Ureter (tissue), 1 donor: ENCODE measurements around the gene OSCP1. TPM values are rescaled to one million over a fixed set of nuclear protein-coding genes. Genes with fewer than 3 reads are reported as not detected.

Experiments
- DNase-seq: peaks from one replicate; pipeline ENCODE4 v3.0.0-alpha.2; 2020; ENCODE audit warnings: low spot score
- total RNA-seq: library from RNA; stranded (reverse); gene quantifications from one replicate; pipeline ENCODE4 v1.2.4, GENCODE V29; 2023
- donor health status: DM: yes; HTN: yes; CAD: no.

The OSCP1 gene
- total RNA-seq, 1 donor from 2014 or later: 13.4 TPM

DNA sequence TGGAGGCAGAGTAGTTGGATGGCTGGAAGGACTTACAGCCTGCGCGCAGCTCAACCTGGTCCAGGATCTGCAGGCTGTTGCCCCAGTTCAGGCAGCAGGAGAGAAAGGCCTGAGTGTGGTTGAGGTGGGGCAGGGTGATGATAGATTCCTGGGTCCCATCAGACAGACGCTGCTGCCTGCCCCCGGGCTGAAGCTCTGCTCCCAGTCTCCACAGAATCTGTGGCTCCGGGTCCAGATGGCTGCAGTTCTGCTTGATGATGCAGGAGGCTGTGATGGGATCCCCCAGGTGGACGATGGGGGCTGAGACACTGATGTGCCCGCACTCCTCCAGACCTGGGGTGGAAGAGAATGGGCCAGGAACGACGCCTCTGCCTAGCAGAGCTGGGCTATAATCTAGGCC is 25.1 kb upstream of the OSCP1 start:
- DNase-seq: no peak

DNA sequence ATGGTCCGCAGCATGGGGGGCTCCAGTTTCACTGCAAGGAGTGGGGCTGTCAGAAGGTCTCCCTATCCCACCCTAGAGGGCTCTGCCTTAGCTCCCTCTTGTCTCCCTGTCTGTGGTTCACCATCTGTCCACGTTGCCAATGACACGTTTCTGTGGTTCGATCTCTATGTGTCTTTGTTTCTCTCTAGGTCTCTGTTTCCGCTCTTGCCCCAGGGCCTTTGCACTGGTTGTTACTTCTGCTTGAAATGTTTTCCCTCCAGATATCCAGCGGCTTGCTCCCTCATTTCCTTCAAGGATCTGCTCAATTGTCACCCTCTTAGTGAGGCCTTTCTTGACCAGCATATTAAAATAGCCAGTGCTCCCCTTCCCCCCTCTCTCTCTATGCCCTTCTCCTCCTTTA is 22.4 kb upstream of the OSCP1 start:
- DNase-seq: no peak

DNA sequence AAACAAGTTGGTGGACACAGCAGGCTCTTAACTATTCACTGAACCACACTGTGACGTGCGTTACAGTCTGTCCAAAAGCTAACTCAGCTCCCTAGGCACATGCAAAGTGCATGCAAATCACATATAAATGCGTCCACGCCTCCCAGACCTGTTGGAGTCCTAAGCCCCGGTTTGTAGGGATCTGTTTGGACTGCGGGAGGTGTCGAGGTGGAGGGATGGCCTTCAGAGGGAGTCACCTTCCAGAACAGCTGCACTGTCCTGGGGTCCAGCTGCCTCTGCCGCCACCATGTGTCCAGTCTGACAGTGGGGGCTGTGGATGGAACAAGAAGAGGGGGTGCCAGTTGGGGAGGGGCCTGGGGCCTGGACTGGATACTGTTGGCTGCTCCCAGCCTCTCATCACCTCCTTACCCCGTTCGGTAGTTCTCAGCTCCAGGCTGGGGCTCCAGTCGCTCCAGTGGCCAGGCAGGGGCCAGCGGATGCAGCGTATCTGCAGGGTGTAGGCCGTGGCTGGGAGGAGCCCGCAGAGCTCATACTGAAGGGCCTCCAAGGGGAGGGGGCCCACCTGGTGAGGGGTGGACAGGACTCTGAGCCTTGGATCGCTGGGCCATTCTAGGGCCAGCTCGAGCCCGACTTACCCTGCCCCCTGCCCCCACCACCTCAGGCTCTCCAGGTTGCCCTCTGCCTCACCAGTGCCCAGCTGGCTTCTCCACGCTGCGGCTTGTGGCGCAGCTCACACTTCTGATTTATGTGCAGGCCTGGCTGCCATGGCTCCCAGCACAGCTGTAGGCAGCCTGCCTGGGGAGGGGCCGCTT is 21.8 kb upstream of the OSCP1 start:
- DNase-seq: no peak

DNA sequence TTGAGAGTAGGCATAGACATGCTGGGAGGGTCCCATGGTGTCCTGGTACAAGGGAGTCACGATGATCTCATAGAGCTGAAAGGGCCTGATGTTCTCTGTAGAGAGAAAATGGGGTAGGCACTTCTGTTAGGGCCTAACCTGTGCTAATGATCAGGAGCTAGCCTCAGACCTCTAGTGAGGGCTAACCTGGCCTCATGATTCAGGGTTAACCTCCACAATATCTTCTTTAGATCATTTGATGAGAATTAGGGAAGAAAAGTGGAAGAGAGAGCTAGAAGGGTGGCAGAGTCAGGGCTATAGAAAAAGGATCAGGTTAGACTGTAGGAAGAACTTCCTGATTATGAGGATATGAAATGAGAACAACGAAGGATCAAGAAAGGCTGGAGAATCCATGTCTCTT is 18.9 kb upstream of the OSCP1 start:
- DNase-seq: no peak

DNA sequence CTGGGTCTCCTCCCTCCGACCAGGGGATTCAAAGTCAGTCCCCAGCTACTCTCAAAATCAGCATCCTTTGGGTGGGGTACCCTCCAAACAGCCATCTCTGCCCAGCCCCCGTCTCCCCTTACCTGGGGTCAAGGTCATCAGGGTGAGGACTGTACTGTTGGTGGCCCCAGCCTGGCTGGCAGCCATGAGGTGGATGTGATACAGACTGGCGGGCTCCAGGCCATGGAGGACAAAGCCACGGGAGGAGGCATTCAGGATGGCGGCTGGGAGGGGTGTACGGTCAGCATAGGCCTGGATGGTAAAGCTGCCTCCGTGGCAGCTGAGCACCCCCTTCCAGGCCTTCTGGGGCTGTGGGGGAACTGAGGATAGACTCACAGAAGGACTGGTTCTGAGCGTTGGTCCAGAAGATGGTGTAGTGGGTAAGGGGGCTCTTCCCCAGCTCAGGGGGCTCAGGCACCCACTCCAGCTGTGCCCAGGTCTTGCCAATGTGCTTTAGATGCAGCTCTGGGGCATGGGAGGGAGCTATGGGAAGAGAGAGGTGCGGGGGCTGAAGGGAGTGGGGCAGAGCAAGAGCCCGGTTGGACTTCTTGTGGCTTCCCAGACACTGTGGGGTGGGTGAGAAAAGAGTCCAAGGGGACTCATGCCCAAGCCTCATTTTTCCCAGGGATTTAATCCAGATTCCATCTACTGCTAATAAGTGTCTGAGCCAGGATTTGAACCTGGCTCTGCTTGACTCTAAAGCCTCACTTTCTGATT is 17.6 kb upstream of the OSCP1 start:
- DNase-seq: no peak

DNA sequence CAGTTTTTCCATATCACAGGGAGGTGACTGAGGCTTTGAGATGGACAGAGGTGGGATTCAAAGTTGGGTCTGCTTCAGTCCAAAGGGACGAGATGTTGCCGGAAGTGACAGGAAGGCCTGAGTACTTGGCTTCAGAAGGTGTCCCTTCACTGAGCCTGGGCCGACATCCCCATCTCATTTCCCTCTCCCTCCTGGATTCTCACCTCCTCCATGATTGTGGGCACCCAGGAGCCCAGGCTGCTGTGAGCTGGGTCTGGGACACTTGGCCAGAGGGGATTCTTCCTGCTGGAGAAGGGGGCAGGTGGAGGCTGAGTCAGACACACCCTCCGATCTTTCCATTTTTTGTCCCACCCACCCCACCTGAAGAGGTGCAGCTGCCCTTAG is 16.8 kb upstream of the OSCP1 start:
- no peak for DNase-seq

DNA sequence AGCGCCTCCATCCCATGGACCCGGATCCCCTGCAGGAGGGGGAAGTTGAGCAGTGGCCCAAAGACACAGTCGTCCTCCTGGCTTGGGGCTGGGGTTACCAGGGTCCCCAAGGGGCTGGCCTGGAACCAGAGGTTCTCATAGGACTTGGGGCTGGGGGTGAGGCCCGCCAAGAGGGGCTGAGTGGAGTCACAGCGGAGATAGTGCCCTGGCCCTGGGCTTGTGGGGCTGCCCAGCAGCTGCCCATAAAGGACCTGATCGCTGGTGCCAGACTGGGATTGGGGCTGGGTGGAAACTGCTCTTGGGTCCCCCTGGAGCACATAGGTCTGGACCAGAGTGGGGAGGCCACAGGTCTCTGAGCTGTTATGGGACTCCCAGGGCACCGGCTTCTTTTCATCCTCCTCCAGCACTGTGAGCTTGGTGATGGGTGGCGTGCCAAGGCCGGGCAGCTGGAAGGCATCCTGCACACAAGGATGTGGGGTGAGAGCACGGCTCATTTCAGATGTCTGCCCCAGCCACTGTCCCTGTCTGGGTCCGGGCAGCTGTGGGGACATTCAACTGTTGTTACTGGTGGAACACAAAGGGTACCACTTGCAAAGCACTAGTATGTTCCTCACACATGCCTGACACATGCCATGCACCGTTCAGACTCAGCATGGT is 16.2 kb upstream of the OSCP1 start:
- no peak for DNase-seq

DNA sequence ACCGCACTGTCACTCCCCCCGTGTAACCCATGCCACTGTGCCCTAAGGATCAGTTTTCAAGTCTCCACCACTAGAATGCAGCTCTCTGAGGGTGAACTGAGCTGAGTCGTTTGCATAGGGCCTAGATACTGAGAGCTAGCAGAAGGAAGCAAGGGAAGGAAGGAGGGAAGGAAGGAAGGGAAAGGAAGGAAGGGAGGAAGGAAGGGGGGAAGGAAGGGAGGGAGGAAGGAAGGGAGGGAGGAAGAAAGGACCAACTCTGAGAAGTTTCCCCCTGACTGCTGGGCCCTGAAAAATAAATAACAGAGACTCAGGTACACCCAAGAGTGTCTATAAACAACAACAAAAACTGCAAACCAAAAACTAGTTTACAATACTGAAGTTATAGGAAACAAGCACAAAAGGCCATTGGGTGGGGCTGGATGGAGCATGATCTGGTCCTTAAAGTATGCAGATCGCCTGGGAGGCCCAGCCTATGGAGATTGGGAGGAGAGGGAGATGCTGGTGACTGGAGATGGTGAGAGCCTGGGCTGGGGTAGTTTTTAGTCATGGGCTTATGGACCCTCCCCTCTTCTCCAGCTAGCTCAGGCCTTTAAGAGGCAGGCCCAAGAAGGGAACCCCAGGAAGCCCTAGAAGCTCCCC is 15.6 kb upstream of the OSCP1 start:
- no peak for DNase-seq

DNA sequence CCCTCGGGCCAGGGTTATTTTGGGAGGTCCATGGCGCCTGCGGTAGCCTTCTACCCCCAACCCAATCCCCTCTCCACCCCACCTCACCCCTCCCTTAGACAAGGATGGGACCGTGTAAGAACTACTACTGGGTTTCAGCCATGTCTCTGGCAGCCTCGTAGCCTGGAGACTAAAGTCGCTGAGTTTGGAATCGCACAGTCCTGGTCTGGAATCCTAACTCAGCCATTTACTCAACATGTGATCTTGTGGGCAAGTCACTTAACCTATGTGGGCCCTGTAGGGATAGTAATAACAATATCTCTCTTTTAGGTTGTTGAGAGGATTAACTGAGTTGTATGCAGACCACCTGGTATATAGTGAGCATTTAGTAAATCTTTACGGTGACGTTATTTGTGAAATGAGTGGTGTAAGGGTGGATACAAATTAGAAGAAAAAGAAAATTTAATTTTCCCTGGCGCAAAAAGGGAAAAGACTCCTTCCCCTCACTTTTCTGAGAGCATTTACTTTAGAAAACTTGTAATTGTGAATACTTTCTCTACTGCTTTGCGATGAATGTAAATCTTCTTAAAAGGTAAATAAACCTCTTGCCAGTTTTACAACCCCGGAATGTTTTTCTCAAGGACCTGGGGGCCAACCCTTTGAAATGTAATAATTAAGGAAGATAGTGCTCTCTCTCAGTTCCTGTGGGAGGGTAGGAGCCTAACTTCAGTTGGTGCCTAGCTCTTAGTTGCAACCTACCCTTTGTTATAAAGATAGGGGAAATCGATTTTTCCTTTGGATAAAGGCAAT is 14.5 kb upstream of the OSCP1 start:
- DNase-seq: no peak

DNA sequence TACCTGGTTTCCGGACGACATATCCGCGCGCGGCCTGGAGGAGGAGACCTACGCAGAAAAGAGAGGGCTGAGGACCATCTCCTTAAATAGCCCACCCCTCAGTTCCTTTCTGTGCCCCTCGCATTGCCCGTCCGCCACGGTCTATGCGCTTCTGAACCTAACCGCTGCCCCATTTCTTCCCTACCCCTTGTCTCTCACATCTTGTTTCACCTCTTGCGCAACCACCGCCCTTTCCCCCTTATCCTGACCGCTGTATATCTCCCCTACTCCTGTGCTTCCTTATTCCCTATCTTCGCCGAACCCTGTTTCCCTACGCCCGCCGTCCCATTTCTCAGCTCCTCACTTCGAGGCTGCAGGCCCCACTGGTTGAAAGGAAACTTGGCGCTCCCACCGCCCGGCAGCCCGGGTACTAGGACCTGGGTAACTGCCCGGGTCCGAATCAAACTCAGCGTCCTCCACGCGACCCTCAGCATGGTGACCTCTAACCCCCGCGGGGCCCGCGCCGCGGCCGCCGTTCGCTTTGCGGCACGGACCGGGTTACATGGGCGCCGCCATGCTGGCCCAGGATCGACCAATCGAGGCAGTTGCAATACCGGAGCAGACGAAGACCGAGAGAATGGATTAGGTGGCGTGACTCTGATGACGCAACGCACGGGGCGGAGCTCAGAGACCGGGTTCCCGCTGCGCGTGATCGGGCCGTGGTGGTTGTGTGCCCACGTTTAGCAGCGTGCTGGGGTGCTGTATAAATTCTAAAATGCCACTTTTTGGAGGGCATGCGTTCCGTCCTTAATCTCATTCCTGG is 13.8 kb upstream of the OSCP1 start, which contains the start of gene MRPS15:
MRPS15 (minus strand) TSS at position 582 of the 802 bp plus-strand sequence; CDS start at position 473, 109 bp downstream.
- peak; percentile 97 for DNase-seq

DNA sequence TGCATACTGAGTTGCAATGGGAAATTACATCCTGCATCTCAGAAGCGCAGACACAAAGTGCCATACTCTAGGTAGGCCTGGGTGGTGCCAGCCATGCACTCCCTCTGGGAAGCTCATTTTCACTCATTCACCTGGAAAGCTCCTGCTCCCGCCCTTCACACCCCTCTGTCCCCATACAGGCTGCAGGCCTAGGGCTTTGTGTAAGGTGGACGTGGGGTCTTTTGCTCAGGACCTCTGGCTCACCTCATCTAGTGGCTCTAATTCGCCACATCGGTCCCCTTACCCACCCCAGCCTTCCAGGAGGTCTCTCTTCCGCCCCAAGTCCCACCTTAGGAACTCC is 13.2 kb upstream of the OSCP1 start:
- DNase-seq: no peak

DNA sequence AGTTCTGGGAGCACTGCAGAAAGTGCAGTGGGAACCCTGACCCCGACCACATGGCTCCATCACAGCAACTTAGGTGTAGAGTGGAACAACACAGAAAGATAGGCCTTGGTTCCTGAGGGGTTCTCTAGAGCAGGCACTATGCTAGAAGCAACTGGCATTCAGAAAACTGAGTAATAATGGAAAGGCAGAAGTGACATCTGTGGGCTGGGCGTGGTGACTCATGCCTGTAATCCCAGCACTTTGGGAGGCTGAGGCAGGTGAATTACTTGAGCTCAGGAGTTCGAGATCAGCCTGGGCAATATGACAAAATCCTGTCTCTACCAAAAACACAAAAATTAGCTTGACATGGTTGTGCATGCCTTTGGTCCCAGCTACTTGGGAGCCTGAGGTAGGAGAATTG is 8.7 kb upstream of the OSCP1 start:
- no peak for DNase-seq

DNA sequence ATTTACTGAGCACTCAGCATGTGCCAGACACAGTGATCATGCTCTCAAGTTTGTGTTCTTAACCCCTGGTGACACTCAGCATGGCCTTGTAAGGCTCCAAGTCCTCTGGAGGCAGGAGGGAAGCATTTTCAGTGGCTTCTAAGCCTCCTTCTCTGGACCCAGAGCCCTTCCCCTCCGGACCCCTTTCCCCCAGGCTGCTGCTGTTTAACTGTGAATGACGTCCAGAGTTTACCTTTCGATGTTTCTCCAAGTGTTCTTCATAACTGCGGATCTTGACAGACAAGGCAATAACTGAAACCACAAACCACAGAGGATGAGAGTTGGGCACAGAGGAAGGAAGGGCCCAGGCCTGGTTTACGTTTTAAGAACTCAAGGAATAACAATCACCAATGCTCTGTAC is 7.4 kb upstream of the OSCP1 start:
- no peak for DNase-seq

DNA sequence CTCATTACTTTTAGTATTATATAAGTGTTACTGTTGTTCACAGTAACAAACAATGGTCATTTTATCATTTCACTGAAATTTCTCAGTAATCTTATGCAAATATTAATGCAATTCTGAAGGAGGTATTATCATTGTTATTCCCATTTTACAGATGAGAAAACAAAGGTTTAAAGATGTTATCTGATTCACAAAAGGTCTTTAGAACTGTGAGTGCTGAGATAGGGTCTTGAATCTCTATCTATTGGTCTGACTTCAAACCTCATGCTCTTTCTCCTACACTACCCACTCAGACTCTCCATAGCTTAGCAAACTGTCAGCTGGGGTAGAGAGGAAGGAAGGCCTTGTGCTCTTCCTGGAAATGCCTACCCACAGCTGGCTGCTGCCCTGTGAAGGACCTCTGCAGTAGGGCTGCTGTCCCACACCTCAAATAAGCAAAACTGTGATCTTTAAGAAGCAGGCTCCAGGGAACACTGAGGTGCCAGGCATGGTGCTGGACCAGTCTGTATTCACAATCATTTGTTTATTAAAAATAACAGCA is 6.2 kb upstream of the OSCP1 start:
- DNase-seq: no peak

DNA sequence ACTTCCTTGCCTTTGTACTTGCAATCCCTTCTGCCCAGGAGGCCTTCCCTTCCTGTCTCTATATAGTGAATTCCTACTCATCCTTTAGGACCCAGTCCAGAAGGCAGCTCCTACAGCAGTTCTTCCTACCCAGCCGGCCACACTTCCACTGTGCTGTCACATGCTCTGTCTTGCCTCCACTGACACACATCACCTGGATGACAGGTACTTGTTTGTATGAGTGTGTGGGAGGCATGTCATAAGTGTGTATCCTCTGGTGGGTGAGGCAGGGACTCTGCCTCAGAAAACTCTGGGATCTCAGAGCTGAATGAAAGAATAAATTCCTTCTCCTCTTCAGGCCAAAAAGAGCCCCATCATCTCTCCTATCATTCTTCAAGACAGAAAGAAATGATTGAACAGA is 5.1 kb upstream of the OSCP1 start:
- no peak for DNase-seq

DNA sequence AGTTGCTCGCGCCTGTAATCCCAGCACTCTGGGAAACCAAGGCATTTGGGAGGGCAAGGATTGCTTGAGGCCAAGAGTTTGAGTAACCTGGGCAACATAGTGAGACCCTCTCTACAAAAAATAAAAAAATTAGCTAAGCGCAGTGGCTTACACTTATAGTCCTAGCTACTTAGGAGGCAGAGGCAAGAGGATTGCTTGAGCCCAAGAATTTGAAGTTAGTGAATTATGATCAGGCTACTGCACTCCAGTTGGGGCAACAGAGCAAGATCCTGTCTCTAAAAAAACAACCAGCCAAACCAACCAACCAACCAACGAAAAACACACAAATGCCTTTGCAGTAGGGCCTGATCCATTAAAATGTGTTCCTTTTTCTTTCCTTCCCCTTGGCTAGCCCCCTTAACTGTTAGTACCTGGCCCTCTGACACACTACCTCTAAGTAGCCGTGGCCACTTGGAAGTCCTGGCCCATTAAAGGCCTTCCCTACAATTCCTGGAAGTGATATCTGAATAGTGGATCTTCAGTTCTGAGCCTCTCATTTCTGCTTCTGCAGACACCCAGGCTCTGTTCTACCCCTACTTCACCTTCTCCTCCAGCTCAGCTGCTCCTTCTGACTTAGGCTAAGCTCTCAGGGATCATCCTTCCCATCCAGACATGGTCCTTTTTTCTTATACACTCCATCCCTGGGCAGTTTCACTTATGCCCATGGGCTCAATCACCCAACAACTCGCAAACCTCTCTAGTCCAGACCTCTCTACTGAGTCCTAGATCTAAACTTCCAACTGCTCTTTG is 3.5 kb upstream of the OSCP1 start:
- no peak for DNase-seq

DNA sequence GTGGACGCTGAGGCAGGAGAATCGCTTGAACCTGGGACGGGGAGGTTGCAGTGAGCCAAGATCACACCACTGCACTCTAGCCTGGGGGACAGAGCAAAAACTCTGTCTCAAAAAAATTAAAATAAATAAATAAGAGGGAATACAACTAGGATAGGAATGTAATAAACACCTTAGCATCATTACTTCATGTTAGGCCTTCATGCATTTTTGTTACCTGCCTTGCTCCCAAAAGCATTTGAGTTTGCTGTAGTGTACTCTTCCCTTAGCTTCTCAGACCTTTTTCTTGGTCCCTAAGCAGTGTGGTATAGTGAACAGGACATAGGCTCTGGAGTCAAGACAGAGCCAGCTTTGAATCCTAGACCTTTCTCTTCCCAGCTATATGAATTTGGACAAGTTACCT is 2.8 kb upstream of the OSCP1 start:
- DNase-seq: no peak

DNA sequence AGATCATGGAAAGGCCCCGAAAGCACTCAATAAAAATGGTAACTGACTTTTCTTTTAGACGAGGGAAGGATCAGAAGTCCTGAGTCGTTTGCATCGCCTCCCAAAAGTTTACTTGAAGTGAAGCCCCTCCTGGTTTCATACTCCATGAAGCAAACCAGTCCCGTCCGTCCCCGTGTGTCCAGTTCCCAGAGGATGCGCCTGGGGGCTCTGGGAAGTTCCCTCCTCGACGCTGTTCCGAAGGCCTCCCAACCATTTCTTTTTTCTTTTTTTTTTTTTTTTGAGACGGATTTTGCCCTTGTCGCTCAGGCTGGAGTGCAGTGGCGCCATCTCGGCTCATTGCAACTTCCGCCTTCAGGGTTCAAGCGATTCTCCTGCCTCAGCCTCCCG is 661 bp upstream of the OSCP1 start:
- no peak for DNase-seq

DNA sequence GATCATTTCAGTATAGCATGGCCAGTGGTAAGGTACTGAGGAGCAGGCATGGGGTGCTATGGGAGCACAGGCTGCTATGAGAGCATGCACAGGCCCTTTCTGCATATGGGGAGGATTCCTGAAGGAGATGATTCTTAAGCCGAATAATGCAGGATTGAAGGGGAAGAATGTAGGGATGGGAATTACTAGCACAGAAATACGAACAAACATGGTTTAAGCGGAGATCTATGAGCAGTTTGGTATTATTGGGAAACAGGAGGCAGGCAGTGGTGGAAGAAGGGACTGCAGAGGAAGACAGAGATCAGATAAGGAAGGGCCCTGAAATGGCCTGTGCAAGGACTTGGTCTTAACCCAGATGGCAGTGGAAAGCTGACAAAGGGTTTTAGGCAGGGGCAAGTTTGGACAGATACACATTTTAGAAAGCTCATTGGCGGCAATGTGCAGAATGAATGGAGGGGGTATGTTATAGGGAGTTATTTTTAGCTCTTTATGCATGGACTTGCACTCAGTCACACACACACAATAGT is 1.7 kb downstream of the OSCP1 start:
- DNase-seq: no peak
